OCI-LY3 (cell line): Measurements from ENCODE around the gene NRG3.

Experiments
- H2AFZ ChIP-seq: fragments of 200-600, 300-600 bp; shearing (Covaris generic); 2 replicates; pipeline ENCODE4 v1.6.0; 2014; ENCODE audit warnings: antibody characterized with exemption, low read depth, low read length
- H3K27ac ChIP-seq: fragments of 200-600, 300-600 bp; sonication (generic); 2 replicates; pipeline ENCODE4 v1.5.1; 2014; ENCODE audit warnings: mild to moderate bottlenecking, low read length, moderate library complexity, mixed read lengths
- H3K27me3 ChIP-seq: fragments of 200-600, 300-600 bp; sonication (generic); 2 replicates; pipeline ENCODE4 v1.6.1; 2014; ENCODE audit warnings: low read depth, low read length, mixed read lengths
- H3K36me3 ChIP-seq: fragments of 200-600, 300-600 bp; sonication (generic); replicated peaks from 2 replicates; pipeline ENCODE3; 2014; ENCODE audit warnings: low read depth, low read length, mixed read lengths
- H3K4me1 ChIP-seq: fragments of 300-600, 200-600 bp; sonication (generic); 2 replicates; pipeline ENCODE4 v1.6.1; 2014; ENCODE audit warnings: low read length, mixed read lengths
- H3K4me2 ChIP-seq: fragments of 200-600, 300-600 bp; sonication (generic); 2 replicates; pipeline ENCODE4 v1.6.1; 2014; ENCODE audit warnings: low read length, mixed read lengths
- H3K4me3 ChIP-seq: fragments of 300-600, 200-600 bp; sonication (generic); 2 replicates; pipeline ENCODE4 v1.5.1; 2014; ENCODE audit warnings: antibody characterized with exemption, mild to moderate bottlenecking, low read length, moderate library complexity
- H3K79me2 ChIP-seq: fragments of 300-600, 200-600 bp; shearing (Covaris generic); 2 replicates; pipeline ENCODE4 v1.6.1; 2014; ENCODE audit warnings: mild to moderate bottlenecking, low read length, mixed read lengths
- H3K9ac ChIP-seq: fragments of 300-600, 200-600 bp; shearing (Covaris generic); 2 replicates; pipeline ENCODE4 v1.6.0; 2014; ENCODE audit warnings: mild to moderate bottlenecking, low read length, moderate library complexity
- H3K9me3 ChIP-seq: fragments of 200-600, 300-600 bp; shearing (Covaris generic); 2 replicates; pipeline ENCODE4 v1.6.1; 2014; ENCODE audit warnings: low read length, mixed read lengths; ENCODE audit not compliant: insufficient read depth
- H4K20me1 ChIP-seq: fragments of 200-600, 300-600 bp; sonication (generic); 2 replicates; pipeline ENCODE4 v1.6.1; 2016; ENCODE audit warnings: low read length, mixed read lengths; ENCODE audit not compliant: insufficient read depth
- CTCF ChIP-seq: fragments of 200-600, 300-600 bp; sonication (generic); IDR thresholded peaks from 2 replicates; pipeline ENCODE4 v1.5.1; 2014; ENCODE audit warnings: antibody characterized with exemption, low read length, low read depth
- EZH2phosphoT487 ChIP-seq: fragments of 200-600 bp; shearing (Covaris generic); IDR thresholded peaks from 2 replicates; pipeline ENCODE4 v1.6.1; 2018; ENCODE audit warnings: antibody characterized with exemption, mixed run types, low read depth

NRG3 gene

GRCh38 chr10:82643601-82644000 lies 768.6 kb downstream of the NRG3 start:
- H3K4me2 ChIP-seq, result no peak overlapping the region
- H3K27ac ChIP-seq, result no peak overlapping the region
- H2AFZ ChIP-seq, result no peak overlapping the region
- H3K79me2 ChIP-seq, result no peaks in the 10 kb centered on the region
- TF ChIP-seq CTCF (no peak), EZH2phosphoT487 (no peak)
- H3K4me3 ChIP-seq, result no peak overlapping the region
- no peaks in the 10 kb centered on the region for H3K4me1 ChIP-seq
- H3K27me3 ChIP-seq, result no peaks in the 10 kb centered on the region
- no peaks in the 10 kb centered on the region for H3K36me3 ChIP-seq
- H3K9me3 ChIP-seq, result no peaks in the 10 kb centered on the region
- no peaks in the 10 kb centered on the region for H4K20me1 ChIP-seq
- no peak overlapping the region for H3K9ac ChIP-seq

DNA sequence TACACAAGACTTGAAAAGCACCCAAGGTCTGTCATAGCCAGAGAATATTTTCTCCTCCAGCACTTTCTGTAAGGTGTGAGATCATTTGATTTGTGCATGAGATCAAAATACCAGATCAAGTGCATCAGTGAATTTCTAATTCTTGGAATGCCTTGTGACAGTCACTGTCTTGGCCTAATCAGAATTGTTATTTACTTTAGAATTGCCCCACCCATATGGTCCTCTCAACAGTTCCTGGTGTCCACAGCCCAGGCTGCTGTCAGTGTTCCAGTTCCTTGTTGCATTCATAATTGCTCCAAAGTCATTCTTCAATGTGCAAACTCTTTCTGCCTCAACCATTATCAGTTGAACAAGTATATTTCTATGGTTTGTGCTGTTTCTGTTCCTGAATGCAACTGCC lies 770.2 kb downstream of the NRG3 start:
- Histone ChIP-seq H3K4me1 (no peaks in the 10 kb centered on the region), H3K27me3 (no peaks in the 10 kb centered on the region), H3K9me3 (no peaks in the 10 kb centered on the region), H3K36me3 (no peaks in the 10 kb centered on the region), H3K9ac (no peak overlapping the region), H3K27ac (no peak overlapping the region), H3K79me2 (no peaks in the 10 kb centered on the region), H3K4me3 (no peak overlapping the region), H4K20me1 (no peaks in the 10 kb centered on the region), H3K4me2 (no peak overlapping the region), H2AFZ (no peak overlapping the region)
- TF ChIP-seq CTCF (no peak), EZH2phosphoT487 (no peak)

DNA sequence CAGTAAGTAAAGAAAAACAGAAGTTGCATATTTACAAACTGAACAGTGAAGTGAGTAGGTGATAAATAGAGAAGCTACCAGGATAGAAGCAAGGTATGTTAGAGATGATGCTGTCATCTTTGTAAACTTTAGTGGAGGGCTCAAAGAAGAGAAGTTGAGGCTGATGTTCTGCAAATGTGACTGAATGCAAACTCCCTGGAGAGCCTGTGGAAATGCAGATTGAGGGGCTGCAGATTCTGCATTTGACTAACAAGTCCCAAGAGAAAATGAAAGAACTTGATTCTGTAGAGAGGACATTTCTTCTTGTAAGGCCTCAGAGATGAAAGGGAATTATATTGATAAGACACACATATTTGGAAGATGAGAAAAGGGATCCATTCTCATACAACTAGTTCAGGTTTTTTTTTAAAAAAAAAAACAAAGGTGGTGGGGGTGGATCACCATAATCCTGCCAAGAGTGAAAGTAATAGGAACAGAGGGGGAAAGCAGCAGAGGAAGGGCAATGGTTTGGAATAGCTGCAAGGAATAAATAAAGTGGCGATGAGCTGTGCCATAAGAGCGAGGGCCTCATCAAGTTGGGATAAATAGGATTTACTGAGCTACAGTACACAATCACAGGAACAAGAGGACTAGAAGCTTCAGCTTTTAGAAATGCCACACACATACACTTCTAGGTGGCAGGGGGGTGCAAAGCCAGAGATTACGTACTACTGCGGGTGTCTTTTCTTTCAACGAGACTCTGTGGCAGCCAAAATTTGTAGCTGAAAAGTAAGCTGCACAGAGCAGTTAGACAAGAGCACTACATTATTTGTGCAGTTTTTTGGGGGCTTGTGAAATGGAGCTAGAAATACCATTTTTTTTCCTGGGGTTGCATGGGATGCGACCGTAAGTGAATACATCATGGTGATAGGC lies 778.5 kb downstream of the NRG3 start:
- H3K4me1 ChIP-seq, result no peaks in the 10 kb centered on the region
- H3K27ac ChIP-seq, result no peak overlapping the region
- TF ChIP-seq EZH2phosphoT487, result no peak
- no peak for TF ChIP-seq CTCF
- H4K20me1 ChIP-seq, result no peaks in the 10 kb centered on the region
- no peak overlapping the region for H3K4me3 ChIP-seq
- no peak overlapping the region for H2AFZ ChIP-seq
- H3K27me3 ChIP-seq, result no peaks in the 10 kb centered on the region
- H3K4me2 ChIP-seq, result no peak overlapping the region
- no peaks in the 10 kb centered on the region for H3K79me2 ChIP-seq
- no peak overlapping the region for H3K9ac ChIP-seq
- H3K36me3 ChIP-seq, result no peaks in the 10 kb centered on the region
- no peaks in the 10 kb centered on the region for H3K9me3 ChIP-seq

- H3K9me3 ChIP-seq, result no peaks in the 10 kb centered on the region
- no peaks in the 10 kb centered on the region for H3K27me3 ChIP-seq
- no peaks in the 10 kb centered on the region for H3K36me3 ChIP-seq
- no peaks in the 10 kb centered on the region for H4K20me1 ChIP-seq
- TF ChIP-seq CTCF, result no peak
- TF ChIP-seq EZH2phosphoT487, result no peak
- no peak overlapping the region for H3K9ac ChIP-seq
- no peaks in the 10 kb centered on the region for H3K4me1 ChIP-seq
- H3K27ac ChIP-seq, result no peak overlapping the region
- H3K4me3 ChIP-seq, result no peak overlapping the region
- no peak overlapping the region for H3K4me2 ChIP-seq
- no peaks in the 10 kb centered on the region for H3K79me2 ChIP-seq
- H2AFZ ChIP-seq, result no peak overlapping the region
These were observed 785.2 kb downstream of the NRG3 start for GRCh38 chr10:82660205-82660604.
